IMR-90 (cell line): ENCODE data around the gene ANKRD27. TPM values are rescaled to one million over a fixed set of nuclear protein-coding genes. Genes with fewer than 3 reads are reported as not detected.

ENCODE experiments used
- ATAC-seq: fragments of 200-7000 bp; cut with Tn5 transposase; 2 replicates; pipeline ENCODE4 v1.9.1; 2020; ENCODE audit warnings: low read depth, mild to moderate bottlenecking, moderate library complexity
- BruUV-seq: library from RNA; stranded (reverse); fragments of 400-500 nt; replicated peaks from 2 replicates; lab custom pipeline; 2021; lab: Mats Ljungman, UMichigan
- CTCF ChIA-PET: fragments of 300-600 bp; formaldehyde crosslinking; extraction: SDS; loops from one replicate; lab custom pipeline; 2021; ENCODE audit warnings: antibody characterized with exemption; lab: Yijun Ruan, JAX
- POLR2A ChIA-PET: fragments of 300-600 bp; sonication (Branson Sonifier 250); formaldehyde crosslinking; loops from one replicate; lab custom pipeline; 2022; ENCODE audit warnings: antibody characterized with exemption; ENCODE audit not compliant: unreplicated experiment; lab: Charles Lee
- DNase-seq: peaks from one replicate; pipeline ENCODE4 v3.0.0; 2013
- H2AFZ ChIP-seq: replicated peaks from 2 replicates; pipeline ENCODE3; 2013; ENCODE audit warnings: low read length, mild to moderate bottlenecking; ENCODE audit not compliant: poor library complexity
- H2AK5ac ChIP-seq: 2 replicates; pipeline ENCODE4 v1.6.1; 2013; ENCODE audit warnings: low read depth, low read length, inconsistent platforms
- H2AK9ac ChIP-seq: replicated peaks from 2 replicates; pipeline ENCODE3; 2013; ENCODE audit warnings: mild to moderate bottlenecking, low read depth, low read length, moderate library complexity; ENCODE audit not compliant: poor library complexity
- H2BK120ac ChIP-seq: 2 replicates; pipeline ENCODE4 v1.6.1; 2013; ENCODE audit warnings: low read depth, low read length, inconsistent platforms
- H2BK15ac ChIP-seq: 3 replicates; pipeline ENCODE4 v1.6.1; 2013; ENCODE audit warnings: low read depth, low read length, inconsistent platforms
- H2BK20ac ChIP-seq: 2 replicates; pipeline ENCODE4 v1.6.1; 2013; ENCODE audit warnings: low read depth, mild to moderate bottlenecking, inconsistent platforms, low read length, moderate library complexity
- H2BK5ac ChIP-seq: 2 replicates; pipeline ENCODE4 v1.6.1; 2013; ENCODE audit warnings: mild to moderate bottlenecking, low read depth, low read length, inconsistent platforms; ENCODE audit not compliant: poor library complexity, severe bottlenecking
- H3K14ac ChIP-seq: replicated peaks from 2 replicates; pipeline ENCODE4 v1.6.1; 2013; ENCODE audit warnings: low read depth, low read length, inconsistent platforms
- H3K18ac ChIP-seq: 2 replicates; pipeline ENCODE4 v1.6.1; 2013; ENCODE audit warnings: low read depth, low read length, control low read depth
- H3K23ac ChIP-seq: 2 replicates; pipeline ENCODE4 v1.6.1; 2013; ENCODE audit warnings: low read depth, low read length, inconsistent platforms
- H3K27ac ChIP-seq: 2 replicates; pipeline ENCODE4 v1.5.1; 2013; ENCODE audit warnings: mild to moderate bottlenecking, control low read depth, low read length; ENCODE audit not compliant: insufficient read depth
- H3K27me3 ChIP-seq: 2 replicates; pipeline ENCODE4 v1.6.1; 2013; ENCODE audit warnings: low read length; ENCODE audit not compliant: control insufficient read depth, insufficient read depth
- H3K36me3 ChIP-seq: 2 replicates; pipeline ENCODE4 v1.6.1; 2013; ENCODE audit warnings: low read length, mixed read lengths; ENCODE audit not compliant: control insufficient read depth, insufficient read depth
- H3K4ac ChIP-seq: 2 replicates; pipeline ENCODE4 v1.6.1; 2013; ENCODE audit warnings: low read depth, low read length, inconsistent platforms
- H3K4me1 ChIP-seq: 2 replicates; pipeline ENCODE4 v1.6.1; 2013; ENCODE audit warnings: low read length, mixed read lengths; ENCODE audit not compliant: control insufficient read depth, insufficient read depth
- H3K4me2 ChIP-seq: 2 replicates; pipeline ENCODE4 v1.6.1; 2013; ENCODE audit warnings: low read depth, mild to moderate bottlenecking, control low read depth, low read length, moderate library complexity
- H3K4me3 ChIP-seq: 2 replicates; pipeline ENCODE4 v1.5.1; 2013; ENCODE audit warnings: low read depth, mild to moderate bottlenecking, control low read depth, low read length, moderate library complexity; ENCODE audit not compliant: insufficient read depth
- H3K56ac ChIP-seq: 2 replicates; pipeline ENCODE4 v1.6.1; 2013; ENCODE audit warnings: low read length, inconsistent platforms; ENCODE audit not compliant: insufficient read depth; ENCODE audit errors: extremely low read depth
- H3K79me1 ChIP-seq, 2 experiments: 2 replicates each; pipeline ENCODE4 v1.6.1; 2013; ENCODE audit warnings: low read length in 2 of 2, inconsistent platforms in 1 of 2, low read depth in 1 of 2
- H3K9ac ChIP-seq: 2 replicates; pipeline ENCODE4 v1.6.1; 2013; ENCODE audit warnings: low read depth, low read length, control low read depth
- H3K9me1 ChIP-seq: 2 replicates; pipeline ENCODE4 v1.6.1; 2013; ENCODE audit warnings: low read length, inconsistent platforms; ENCODE audit not compliant: insufficient read depth
- H3K9me3 ChIP-seq: 2 replicates; pipeline ENCODE4 v1.6.1; 2013; ENCODE audit warnings: low read length; ENCODE audit not compliant: control insufficient read depth, insufficient read depth
- H4K20me1 ChIP-seq: 2 replicates; pipeline ENCODE4 v1.6.1; 2013; ENCODE audit warnings: low read length, inconsistent platforms; ENCODE audit not compliant: insufficient read depth
- H4K5ac ChIP-seq: 2 replicates; pipeline ENCODE4 v1.6.1; 2013; ENCODE audit warnings: mild to moderate bottlenecking, low read depth, low read length, control low read depth
- H4K8ac ChIP-seq, 2 experiments: 2 replicates each; pipeline ENCODE4 v1.6.1; 2013; ENCODE audit warnings: low read depth in 2 of 2, low read length in 2 of 2, control low read depth in 1 of 2, inconsistent platforms in 1 of 2
- H4K91ac ChIP-seq: 2 replicates; pipeline ENCODE4 v1.6.1; 2013; ENCODE audit warnings: low read depth, low read length, inconsistent platforms; ENCODE audit not compliant: insufficient read depth
- MXI1 ChIP-seq: IDR thresholded peaks from 2 replicates; pipeline ENCODE4 v1.6.1; 2012; ENCODE audit warnings: low read depth, mild to moderate bottlenecking, low read length, moderate library complexity, borderline replicate concordance
- WGBS, 2 experiments: methylation state at CpG; one replicate each; pipeline versions ENCODE4 v1.1.5 to v1.1.7; 2013; ENCODE audit warnings: missing lambda C conversion rate in 2 of 2; ENCODE audit not compliant: insufficient read length in 1 of 2; ENCODE audit errors: extremely low coverage in 2 of 2; 5-methylcytosine and 5-hydroxymethylcytosine counted together
- dilution Hi-C: fragments of 300-500 bp; cut with HindIII; formaldehyde crosslinking; loops from one replicate; pipeline ENCODE4 v1.14.3; 2018; ENCODE audit warnings: low sequenced_read_pairs; ENCODE audit not compliant: unreplicated experiment
- in situ Hi-C: fragments of 300-500 bp; cut with MboI; formaldehyde crosslinking; loops from 3 replicates; pipeline ENCODE4 v1.14.3; 2019; ENCODE audit warnings: low sequenced_read_pairs, inconsistent platforms, mixed read lengths
- intact Hi-C: fragments of 100-400 bp; cut with micrococcal nuclease; formaldehyde crosslinking; loops from 2 replicates; pipeline ENCODE4 v1.10.0; 2022
- polyA plus RNA-seq, 3 experiments: library from polyadenylated mRNA; depleted of rRNA; stranded (reverse); fragments of >200 nt; gene quantifications; 2 replicates each; pipeline ENCODE4 v1.2.3, GENCODE V29; 2012; ENCODE audit warnings: low replicate concordance in 1 of 3
- total RNA-seq: library from RNA; depleted of rRNA; stranded (reverse); fragments of >200 nt; gene quantifications from 2 replicates; pipeline ENCODE4 v1.2.3, GENCODE V29; 2012

The ANKRD27 gene
- total and polyA plus RNA-seq, 2 of the 4 experiments (the other 2 are of a cell fraction): 16.7 to 35.0 TPM

DNA sequence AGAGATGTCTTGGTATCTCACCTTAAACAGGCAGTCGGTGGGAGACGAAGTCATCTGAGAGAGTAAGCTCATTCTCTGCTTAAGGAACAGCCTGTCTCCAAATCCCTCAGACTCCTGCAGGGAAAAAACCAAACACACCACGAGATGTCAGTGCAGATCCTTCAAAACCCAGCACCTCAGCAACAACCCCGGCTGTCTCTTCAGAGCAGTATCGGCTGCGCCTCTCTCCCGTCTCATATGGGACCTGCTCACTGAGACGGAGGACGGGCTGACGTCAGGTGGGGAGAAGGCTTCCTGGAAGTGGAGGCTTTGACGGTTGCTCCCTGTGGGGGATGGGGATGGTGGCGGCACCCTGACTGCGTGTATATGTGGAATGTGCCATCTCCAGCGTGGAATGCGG is 43.6 kb downstream of the ANKRD27 start:
- Histone ChIP-seq H3K9me1 (no peaks in the 10 kb centered on the region), H2BK120ac (no peak overlapping the region), H2AFZ (no peak overlapping the region), H4K5ac (no peak overlapping the region), H3K23ac (no peak overlapping the region), H3K36me3 (peaks cover 44% of the 10 kb centered on the region), H4K20me1 (no peaks in the 10 kb centered on the region), H2AK5ac (no peak overlapping the region), H2BK20ac (no peak overlapping the region), H3K9ac (no peak overlapping the region), H3K79me1 (no peaks in the 10 kb centered on the region), H3K27ac (no peak overlapping the region), H4K91ac (no peak overlapping the region), H3K18ac (no peak overlapping the region), H4K8ac (no peak overlapping the region), H2BK5ac (no peak overlapping the region), H3K27me3 (no peaks in the 10 kb centered on the region), H2BK15ac (no peak overlapping the region), H3K4ac (no peak overlapping the region), H3K9me3 (no peaks in the 10 kb centered on the region), H3K4me2 (no peak overlapping the region), H3K4me1 (no peaks in the 10 kb centered on the region), H3K14ac (no peak overlapping the region), H2AK9ac (no peak overlapping the region), H3K56ac (no peak overlapping the region), H3K4me3 (no peak overlapping the region)
- TF ChIP-seq MXI1: no peak
- BruUV-seq: no TSS peak
- 100% methylated on average over 2 of the region's 15 CpGs; no CpG with 5 or more reads in 1 of the 2 experiments for WGBS, 2 experiments
- intact Hi-C loops: no loop called here
- in situ Hi-C loops: no loop called here
- ATAC-seq (no peak), DNase-seq (no peak)
- dilution Hi-C loops: no loop called here
- POLR2A ChIA-PET: no interaction called here
- CTCF ChIA-PET: no interaction called here
